Stimulated activated naive CD8-positive, alpha-beta T cell treated with anti-CD3 and anti-CD28 coated beads, Interleukin-15, Interleukin-2, amounts not matched to agents 100 U/mL and 50 U/mL, for 24 hours (primary cell): ENCODE measurements around the gene CLEC4A.
A peak's percentile ranks its signal among the peaks of the same experiment; 100 is the strongest.
"Not testable (repeated sequence)": the region's sequence is repeated elsewhere in the genome, so short reads cannot be mapped to it uniquely, and the experiment has no call there.

ENCODE experiments used
- ATAC-seq: fragments of 150-1000 bp; cut with Tn5 transposase; one replicate; pipeline ENCODE4 v1.10.0; 2021
- DNase-seq: peaks from one replicate; pipeline ENCODE4 v3.0.0; 2021

CLEC4A gene

GRCh38 chr12:8134398-8134930 lies 11.0 kb downstream of the CLEC4A start:
- not testable (repeated sequence) for DNase-seq, ATAC-seq

- ATAC-seq, result not testable (repeated sequence)
These were observed 18.2 kb downstream of the CLEC4A start for GRCh38 chr12:8141647-8142046.

GRCh38 chr12:8143261-8143660 lies 19.8 kb downstream of the CLEC4A start:
- no peak for DNase-seq
- no peak for ATAC-seq

More at GRCh38 chr12:8141647-8142046, 18.2 kb downstream of the CLEC4A start:
- not testable (repeated sequence) for DNase-seq

- DNase-seq (no peak), ATAC-seq (no peak)
These were observed 22.5 kb downstream of the CLEC4A start for GRCh38 chr12:8145754-8146441.

DNA sequence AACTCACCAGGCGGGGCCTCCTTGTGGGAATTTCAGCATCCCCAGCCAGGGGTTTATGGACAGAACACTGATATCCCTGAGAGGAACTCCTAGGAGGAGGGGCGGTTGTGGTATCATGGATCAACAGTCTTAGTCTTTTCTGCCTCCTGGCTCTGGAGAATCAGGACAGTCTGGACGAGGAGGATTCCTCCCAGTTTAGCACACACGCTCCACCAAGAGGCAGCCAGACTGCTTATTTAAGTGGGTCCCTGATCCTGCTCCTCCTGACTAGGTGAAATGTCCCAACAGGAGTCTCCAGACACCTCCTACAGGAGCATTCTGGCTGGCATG lies 23.0 kb downstream of the CLEC4A start:
- ATAC-seq, result no peak
- no peak for DNase-seq

- ATAC-seq (no peak), DNase-seq (no peak)
These were observed 31.1 kb downstream of the CLEC4A start for GRCh38 chr12:8154526-8154925.

GRCh38 chr12:8156416-8156815 lies 33.0 kb downstream of the CLEC4A start:
- ATAC-seq (no peak), DNase-seq (no peak)

DNA sequence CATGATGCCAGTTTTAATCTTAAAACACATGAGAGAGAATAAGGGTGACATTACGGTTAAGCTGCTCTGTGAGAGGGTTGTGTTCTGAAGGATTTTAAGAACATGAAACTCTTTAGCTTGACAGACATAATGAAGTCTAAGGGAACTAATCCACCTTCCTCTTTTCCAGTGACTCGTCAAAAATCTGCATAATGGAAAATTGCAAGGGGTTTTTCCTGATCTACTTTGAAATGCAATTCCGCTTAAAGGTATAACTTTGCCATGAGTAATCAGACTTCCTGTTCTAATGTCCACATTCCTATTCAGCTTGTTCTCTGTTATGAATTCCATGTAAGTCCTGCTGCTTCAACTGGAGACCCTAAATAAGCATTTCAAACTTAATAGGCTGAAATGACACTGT lies 33.4 kb downstream of the CLEC4A start, which contains the start of gene ZNF705A:
TSS of gene ZNF705A (plus strand) at position 171 of the 400 bp plus-strand sequence. CDS start 15,611 bp downstream, outside the sequence.
- DNase-seq (no peak), ATAC-seq (no peak)

GRCh38 chr12:8157484-8158198 lies 34.2 kb downstream of the CLEC4A start:
- ATAC-seq (no peak), DNase-seq (no peak)

DNA sequence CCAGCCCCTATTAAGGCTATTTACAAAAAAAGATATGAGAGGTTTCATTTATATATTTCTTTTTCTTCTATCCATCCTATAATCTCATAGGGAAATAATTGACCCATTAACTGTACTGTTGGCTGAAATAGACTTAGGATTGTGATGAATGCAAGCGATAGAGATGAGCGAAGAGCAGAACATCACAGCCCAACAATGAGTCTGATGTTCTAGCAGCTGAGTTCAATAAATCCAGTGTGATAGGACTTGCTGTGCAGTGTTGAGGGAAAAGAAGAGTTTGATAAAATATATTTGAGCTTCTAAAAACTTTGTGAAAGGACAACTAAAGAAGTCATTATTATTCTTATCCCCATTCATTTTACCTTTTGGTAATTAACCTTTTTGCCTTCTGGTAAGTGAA lies 49.5 kb downstream of the CLEC4A start:
- ATAC-seq, DNase-seq: not testable (repeated sequence)

GRCh38 chr12:8179989-8180585 lies 56.7 kb downstream of the CLEC4A start:
- DNase-seq, result peak; percentile 64
- ATAC-seq, result peak; percentile 84

GRCh38 chr12:8181271-8181670 lies 57.9 kb downstream of the CLEC4A start:
- not testable (repeated sequence) for ATAC-seq, DNase-seq

DNA sequence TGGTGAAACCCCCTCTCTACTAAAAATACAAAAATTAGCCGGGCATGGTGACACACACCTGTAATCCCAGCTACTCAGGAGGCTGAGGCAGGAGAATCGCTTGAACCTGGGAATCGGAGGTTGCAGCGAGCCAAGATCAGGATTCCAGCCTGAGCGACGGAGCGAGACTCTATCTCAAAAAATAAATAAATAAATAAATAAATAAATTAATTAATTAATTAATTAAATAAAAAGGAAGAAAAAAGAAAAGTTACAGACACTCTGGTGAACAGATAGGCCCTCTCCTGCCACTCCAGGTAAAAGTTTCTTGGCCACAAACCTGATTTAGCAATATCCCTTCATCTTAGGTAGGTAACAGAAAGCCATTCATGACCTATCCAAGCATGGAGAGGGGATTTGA lies 59.5 kb downstream of the CLEC4A start:
- not testable (repeated sequence) for DNase-seq, ATAC-seq

DNA sequence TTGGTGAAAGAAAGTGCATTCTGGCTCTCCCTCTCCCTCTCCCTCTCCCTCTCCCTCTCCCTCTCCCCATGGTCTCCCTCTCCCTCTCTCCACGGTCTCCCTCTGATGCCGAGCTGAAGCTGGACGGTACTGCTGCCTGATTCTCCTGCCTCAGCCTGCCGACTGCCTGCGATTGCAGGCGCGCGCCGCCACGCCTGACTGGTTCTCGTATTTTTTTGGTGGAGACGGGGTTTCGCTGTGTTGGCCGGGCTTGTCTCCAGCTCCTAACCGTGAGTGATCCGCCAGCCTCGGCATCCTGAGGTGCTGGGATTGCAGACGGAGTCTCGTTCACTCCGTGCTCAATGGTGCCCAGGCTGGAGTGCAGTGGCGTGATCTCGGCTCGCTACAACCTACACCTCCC lies 59.9 kb downstream of the CLEC4A start:
- ATAC-seq, result not testable (repeated sequence)

DNA sequence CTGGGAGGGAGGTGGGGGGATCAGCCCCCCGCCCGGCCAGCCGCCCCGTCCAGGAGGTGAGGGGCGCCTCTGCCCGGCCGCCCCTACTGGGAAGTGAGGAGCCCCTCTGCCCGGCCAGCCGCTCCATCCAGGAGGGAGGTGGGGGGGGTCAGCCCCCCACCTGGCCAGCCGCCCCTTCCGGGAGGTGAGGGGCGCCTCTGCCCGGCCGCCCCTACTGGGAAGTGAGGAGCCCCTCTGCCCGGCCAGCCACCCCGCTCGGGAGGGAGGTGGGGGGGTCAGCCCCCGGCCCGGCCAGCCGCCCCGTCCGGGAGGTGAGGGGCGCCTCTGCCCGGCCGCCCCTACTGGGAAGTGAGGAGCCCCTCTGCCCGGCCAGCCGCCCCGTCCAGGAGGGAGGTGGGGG lies 60.8 kb downstream of the CLEC4A start:
- not testable (repeated sequence) for DNase-seq, ATAC-seq

More for the DNA sequence above, 59.9 kb downstream of the CLEC4A start:
- DNase-seq, result not testable (repeated sequence)

- DNase-seq, result not testable (repeated sequence)
These were observed 64.7 kb downstream of the CLEC4A start for GRCh38 chr12:8188088-8188487.

More at GRCh38 chr12:8188088-8188487, 64.7 kb downstream of the CLEC4A start:
- ATAC-seq, result not testable (repeated sequence)
